PC-9 (cell line): Measurements from ENCODE around the gene KCNK15.

ENCODE experiments used
- CTCF ChIP-seq: fragments of 200-600 bp; sonication (generic); conservative IDR thresholded peaks from 2 replicates; pipeline ENCODE4 v1.6.1; 2017; ENCODE audit warnings: mixed run types, antibody characterized with exemption, mild to moderate bottlenecking, moderate library complexity
- EZH2 ChIP-seq: fragments of 200-600 bp; sonication (generic); IDR thresholded peaks from 2 replicates; pipeline ENCODE4 v1.8.0; 2017; ENCODE audit warnings: antibody characterized with exemption, low read depth

DNA sequence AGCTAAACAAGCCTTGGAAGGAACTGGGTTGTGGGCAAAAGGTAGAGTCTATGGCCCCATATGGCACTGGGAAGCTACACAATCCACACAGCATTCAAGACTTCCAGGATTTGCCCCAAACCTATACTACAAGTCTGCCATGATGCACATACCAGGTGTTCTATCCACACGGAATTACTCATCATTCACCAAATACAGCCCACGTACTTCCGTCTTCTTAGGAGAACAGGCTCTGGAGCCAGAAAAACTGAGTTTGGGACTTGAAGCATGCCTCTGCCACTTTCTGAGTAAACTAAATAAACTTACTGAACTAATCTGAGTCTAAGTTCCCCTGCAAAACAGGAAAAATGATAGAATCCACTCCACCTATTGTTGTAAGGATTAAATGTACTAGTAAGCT, 36.1 kb downstream of the KCNK15 start:
- TF ChIP-seq EZH2 (no peak), CTCF (no peak)
